ENCODE results near the gene RCAN2.

Gene RCAN2

DNA sequence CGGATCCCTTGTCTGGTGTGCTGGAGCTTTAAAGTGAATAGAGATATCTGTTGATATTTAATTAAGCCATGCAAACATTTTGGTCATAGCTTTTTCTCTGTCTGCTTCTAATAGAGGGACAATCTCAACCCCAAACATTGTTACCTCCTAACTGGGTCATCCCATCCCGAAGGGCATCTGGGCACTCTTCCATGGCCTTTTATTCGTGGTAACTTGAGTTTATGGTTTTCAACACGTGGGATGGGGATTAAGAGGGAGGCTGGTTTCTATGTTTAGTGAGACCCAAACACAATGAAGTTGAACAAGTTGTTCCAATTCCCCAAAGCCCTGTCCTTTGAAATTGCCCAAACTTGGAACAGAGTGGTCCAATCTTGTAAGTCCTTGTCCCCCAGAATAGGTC is 319.1 kb downstream of the RCAN2 start:
- Histone ChIP-seq H3K9me3 (ENCODE audit: control insufficient read depth, low read length) (no peaks in the 10 kb centered on the region), H3K4me3 (ENCODE audit: low read length) (no peak overlapping the region), H3K4me1 (ENCODE audit: control insufficient read depth, insufficient read depth, low read length) (peaks cover 8% of the 10 kb centered on the region), H3K27me3 (ENCODE audit: control insufficient read depth, insufficient read depth, low read length) (no peaks in the 10 kb centered on the region), H3K36me3 (ENCODE audit: control insufficient read depth, insufficient read depth, low read length) (no peaks in the 10 kb centered on the region), H3K9ac (ENCODE audit: low read length) (no peak overlapping the region)
